Esophagus mucosa (tissue), 1 donor: Measurements from ENCODE around the gene NACA2. TPM values are rescaled to one million over a fixed set of nuclear protein-coding genes. Genes with fewer than 3 reads are reported as not detected.
"Not testable (repeated sequence)": the region's sequence is repeated elsewhere in the genome, so short reads cannot be mapped to it uniquely, and the experiment has no call there.

Experiments
- ATAC-seq: fragments of 200-7000 bp; cut with Tn5 transposase; one replicate; pipeline ENCODE4 v1.9.1; 2020
- total RNA-seq: library from RNA; stranded (reverse); gene quantifications from one replicate; pipeline ENCODE4 v1.2.4, GENCODE V29; 2023
- donor health status: DM: yes; HTN: yes; CAD: no.

NACA2 gene
- total RNA-seq, result not detected

GRCh38 chr17:61591018-61591417 is at the start of gene NACA2:
Gene NACA2 (minus strand): TSS chr17:61591219. CDS start chr17:61591180, 39 bp downstream.
- no peak for ATAC-seq

- no peak for ATAC-seq
Observed at GRCh38 chr17:61639818-61640217, 48.8 kb upstream of the NACA2 start.

GRCh38 chr17:61638087-61638486 is 47.1 kb upstream of the NACA2 start:
- no peak for ATAC-seq

- no peak for ATAC-seq
Observed at GRCh38 chr17:61635913-61636432, 45.0 kb upstream of the NACA2 start.

- no peak for ATAC-seq
Observed at GRCh38 chr17:61634942-61635538, 44.0 kb upstream of the NACA2 start.

- ATAC-seq, result no peak
Observed at GRCh38 chr17:61634011-61634539, 43.1 kb upstream of the NACA2 start.

GRCh38 chr17:61632826-61633225 is 41.8 kb upstream of the NACA2 start:
- no peak for ATAC-seq

- ATAC-seq, result no peak
Observed at GRCh38 chr17:61631800-61632199, 40.8 kb upstream of the NACA2 start.

GRCh38 chr17:61628158-61628557 is 37.1 kb upstream of the NACA2 start:
- not testable (repeated sequence) for ATAC-seq

GRCh38 chr17:61627658-61628057 is 36.6 kb upstream of the NACA2 start:
- no peak for ATAC-seq

GRCh38 chr17:61627125-61627524 is 36.1 kb upstream of the NACA2 start:
- no peak for ATAC-seq

GRCh38 chr17:61625564-61625963 is 34.5 kb upstream of the NACA2 start:
- no peak for ATAC-seq

- ATAC-seq, result no peak
Observed at GRCh38 chr17:61624951-61625350, 33.9 kb upstream of the NACA2 start.

- ATAC-seq, result no peak
Observed at GRCh38 chr17:61621317-61621716, 30.3 kb upstream of the NACA2 start.

- no peak for ATAC-seq
Observed at GRCh38 chr17:61619953-61620352, 28.9 kb upstream of the NACA2 start.

- no peak for ATAC-seq
Observed at GRCh38 chr17:61619493-61619892, 28.5 kb upstream of the NACA2 start.

- ATAC-seq, result no peak
Observed at GRCh38 chr17:61618950-61619349, 27.9 kb upstream of the NACA2 start.

GRCh38 chr17:61617330-61617729 is 26.3 kb upstream of the NACA2 start:
- no peak for ATAC-seq

- ATAC-seq, result no peak
Observed at GRCh38 chr17:61616783-61617182, 25.8 kb upstream of the NACA2 start.

- no peak for ATAC-seq
Observed at GRCh38 chr17:61614219-61614618, 23.2 kb upstream of the NACA2 start.

GRCh38 chr17:61611323-61611722 is 20.3 kb upstream of the NACA2 start:
- no peak for ATAC-seq

GRCh38 chr17:61605692-61606091 is 14.7 kb upstream of the NACA2 start:
- no peak for ATAC-seq

- ATAC-seq, result no peak
Observed at GRCh38 chr17:61601297-61601696, 10.3 kb upstream of the NACA2 start.

- no peak for ATAC-seq
Observed at GRCh38 chr17:61600621-61601020, 9.6 kb upstream of the NACA2 start.

- ATAC-seq, result no peak
Observed at GRCh38 chr17:61599608-61600007, 8.6 kb upstream of the NACA2 start.
